HG03521 (cell line): ENCODE measurements around the gene SSBP3.

Source experiments
- ATAC-seq: cut with Tn5 transposase; IDR thresholded peaks from one replicate; pipeline ENCODE4 v1.9.1; 2021; ENCODE audit warnings: mild to moderate bottlenecking, moderate library complexity; ENCODE audit not compliant: unreplicated experiment

The SSBP3 gene

GRCh38 chr1:54410359-54410758 is 4.2 kb upstream of the SSBP3 start:
- no peak for ATAC-seq

GRCh38 chr1:54409156-54410142 is 3.3 kb upstream of the SSBP3 start:
- peak; percentile 27 for ATAC-seq

- no peak for ATAC-seq
Observed at GRCh38 chr1:54408147-54409066, 2.2 kb upstream of the SSBP3 start.

GRCh38 chr1:54407404-54408146 is 1.4 kb upstream of the SSBP3 start:
- no peak for ATAC-seq

GRCh38 chr1:54407154-54407403 is 885 bp upstream of the SSBP3 start:
- no peak for ATAC-seq

GRCh38 chr1:54405898-54406293 is 298 bp downstream of the SSBP3 start:
- ATAC-seq = no peak

- peak; percentile 2 for ATAC-seq
Observed at GRCh38 chr1:54404939-54405897, 976 bp downstream of the SSBP3 start.

- no peak for ATAC-seq
Observed at GRCh38 chr1:54404263-54404662, 1.9 kb downstream of the SSBP3 start.

GRCh38 chr1:54403808-54404261 is 2.4 kb downstream of the SSBP3 start:
- ATAC-seq = no peak

GRCh38 chr1:54403405-54403804 is 2.8 kb downstream of the SSBP3 start:
- ATAC-seq = no peak

GRCh38 chr1:54402896-54403295 is 3.3 kb downstream of the SSBP3 start:
- ATAC-seq = no peak

- no peak for ATAC-seq
Observed at GRCh38 chr1:54401799-54402198, 4.4 kb downstream of the SSBP3 start.

GRCh38 chr1:54400329-54400728 is 5.9 kb downstream of the SSBP3 start:
- no peak for ATAC-seq

- ATAC-seq = no peak
Observed at GRCh38 chr1:54399765-54400164, 6.4 kb downstream of the SSBP3 start.

GRCh38 chr1:54398963-54399528 is 7.1 kb downstream of the SSBP3 start:
- ATAC-seq = no peak

- no peak for ATAC-seq
Observed at GRCh38 chr1:54397980-54398379, 8.2 kb downstream of the SSBP3 start.

- ATAC-seq = no peak
Observed at GRCh38 chr1:54397090-54397591, 9.1 kb downstream of the SSBP3 start.

- no peak for ATAC-seq
Observed at GRCh38 chr1:54396261-54396933, 9.8 kb downstream of the SSBP3 start.
